MCF 10A (cell line): ENCODE data around the gene CADPS. TPM values are rescaled to one million over a fixed set of nuclear protein-coding genes. Genes with fewer than 3 reads are reported as not detected.

Experiments
- BruUV-seq: library from RNA; stranded (reverse); fragments of 400-500 nt; replicated peaks from 2 replicates; lab custom pipeline; 2021; lab: Mats Ljungman, UMichigan
- CTCF ChIA-PET: fragments of 300-600 bp; sonication (Branson Sonifier 250); formaldehyde crosslinking; extraction: SDS; loops from one replicate; lab custom pipeline; 2021; ENCODE audit warnings: antibody characterized with exemption, inconsistent platforms; lab: Yijun Ruan, JAX
- POLR2A ChIA-PET: fragments of 300-600, 350-650 bp; sonication (Branson Sonifier 250); formaldehyde crosslinking; extraction: SDS; loops from one replicate; lab custom pipeline; 2020; ENCODE audit warnings: antibody characterized with exemption, inconsistent platforms; lab: Yijun Ruan, JAX
- DNase-seq: peaks from one replicate; pipeline ENCODE4 v3.0.0-alpha.2; 2018; ENCODE audit not compliant: unreplicated experiment
- H3K27ac Mint-ChIP-seq: one replicate; pipeline ENCODE4 v1.8.0; 2022; ENCODE audit warnings: mild to moderate bottlenecking, low read depth, mixed read lengths; ENCODE audit not compliant: unreplicated experiment
- H3K27me3 Mint-ChIP-seq: one replicate; pipeline ENCODE4 v1.8.0; 2022; ENCODE audit warnings: mixed read lengths; ENCODE audit not compliant: insufficient read depth, unreplicated experiment
- H3K36me3 Mint-ChIP-seq: one replicate; pipeline ENCODE4 v1.8.0; 2022; ENCODE audit warnings: mild to moderate bottlenecking, moderate library complexity, mixed read lengths; ENCODE audit not compliant: insufficient read depth, unreplicated experiment
- H3K4me1 Mint-ChIP-seq: one replicate; pipeline ENCODE4 v1.8.0; 2022; ENCODE audit warnings: mixed read lengths; ENCODE audit not compliant: insufficient read depth, unreplicated experiment
- H3K4me3 Mint-ChIP-seq: one replicate; pipeline ENCODE4 v1.8.0; 2022; ENCODE audit warnings: mild to moderate bottlenecking, moderate library complexity, mixed read lengths; ENCODE audit not compliant: unreplicated experiment
- H3K9me3 Mint-ChIP-seq: one replicate; pipeline ENCODE4 v1.8.0; 2022; ENCODE audit warnings: mixed read lengths; ENCODE audit not compliant: unreplicated experiment
- CTCF ChIP-seq: fragments of 200-600 bp; IDR thresholded peaks from one replicate; pipeline ENCODE4 v1.8.0; 2022; ENCODE audit warnings: antibody characterized with exemption, mild to moderate bottlenecking; ENCODE audit not compliant: unreplicated experiment
- intact Hi-C: fragments of 100-400 bp; cut with micrococcal nuclease; formaldehyde crosslinking; loops from 2 replicates; pipeline ENCODE4 v1.14.1; 2022
- total RNA-seq: library from RNA; stranded (reverse); gene quantifications from 2 replicates; pipeline ENCODE4 v1.2.3, GENCODE V29; 2022

Gene CADPS
- total RNA-seq, 1 experiment from 2014 or later = not detected

- Mint-ChIP-seq H3K9me3 (no peaks in the 10 kb centered on the region), H3K27me3 (peaks cover 100% of the 10 kb centered on the region), H3K36me3 (no peaks in the 10 kb centered on the region), H3K4me3 (no peak overlapping the region), H3K4me1 (no peaks in the 10 kb centered on the region), H3K27ac (no peak overlapping the region)
- TF ChIP-seq CTCF = no peak
- intact Hi-C loops = no loop called here
- CTCF ChIA-PET = no interaction called here
- POLR2A ChIA-PET = no interaction called here
- no peak for DNase-seq
- BruUV-seq = no TSS peak
Measured at GRCh38 chr3:62497156-62497555, 378.1 kb downstream of the CADPS start.

DNA sequence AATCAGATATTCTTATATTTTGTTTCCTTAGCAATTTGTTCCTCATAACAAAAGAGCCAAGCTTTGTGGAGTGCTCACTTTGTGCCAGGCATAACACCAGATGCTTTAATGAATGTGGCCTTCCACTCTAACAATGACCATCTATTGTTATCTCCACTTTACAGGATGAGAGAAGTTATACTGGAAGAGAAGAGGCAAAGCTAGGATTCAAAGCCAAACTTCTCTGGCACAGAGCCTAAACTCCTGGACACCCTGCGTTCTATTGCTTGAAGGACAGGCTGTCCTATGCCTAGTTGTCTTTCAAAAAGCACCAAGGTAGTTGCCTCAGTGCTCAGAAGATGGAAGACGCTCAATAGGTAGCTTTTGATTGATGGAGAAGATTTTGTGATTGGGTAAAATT is 378.7 kb downstream of the CADPS start:
- no TSS peak for BruUV-seq
- CTCF ChIA-PET = no interaction called here
- POLR2A ChIA-PET = no interaction called here
- no peak for DNase-seq
- H3K36me3 Mint-ChIP-seq = no peaks in the 10 kb centered on the region
- H3K27ac Mint-ChIP-seq = no peak overlapping the region
- peaks cover 100% of the 10 kb centered on the region for H3K27me3 Mint-ChIP-seq
- H3K9me3 Mint-ChIP-seq = no peaks in the 10 kb centered on the region
- no peak overlapping the region for H3K4me3 Mint-ChIP-seq
- no peaks in the 10 kb centered on the region for H3K4me1 Mint-ChIP-seq
- intact Hi-C loops = no loop called here
- TF ChIP-seq CTCF = no peak

GRCh38 chr3:62493109-62493801 is 382.0 kb downstream of the CADPS start:
- Mint-ChIP-seq H3K36me3 (no peaks in the 10 kb centered on the region), H3K4me3 (no peak overlapping the region), H3K27me3 (peaks cover 100% of the 10 kb centered on the region), H3K27ac (no peak overlapping the region), H3K9me3 (no peaks in the 10 kb centered on the region), H3K4me1 (no peaks in the 10 kb centered on the region)
- POLR2A ChIA-PET = no interaction called here
- DNase-seq = peak; percentile 4
- no peak for TF ChIP-seq CTCF
- intact Hi-C loops = no loop called here
- BruUV-seq = no TSS peak
- CTCF ChIA-PET = no interaction called here

DNA sequence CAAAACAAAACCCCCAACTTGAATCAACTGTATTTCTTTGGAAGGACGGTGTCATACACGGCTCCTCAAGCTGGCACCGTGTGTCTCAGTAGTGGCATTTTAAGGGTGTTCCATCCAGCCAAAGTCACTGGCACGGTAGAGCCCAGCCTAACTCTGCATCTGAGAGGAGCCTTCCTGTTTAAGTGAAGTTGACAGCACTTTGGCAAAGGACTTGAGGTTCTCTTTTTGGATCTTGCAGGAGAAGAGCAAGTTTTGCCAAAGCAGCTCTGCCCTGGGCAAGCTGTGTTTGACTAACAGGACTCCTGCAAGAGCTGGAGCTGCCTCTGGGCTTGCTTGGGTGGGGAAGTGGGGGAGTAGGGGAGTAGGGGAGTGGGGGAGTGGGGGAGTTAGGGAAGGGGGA is 392.3 kb downstream of the CADPS start:
- TF ChIP-seq CTCF = no peak
- BruUV-seq = no TSS peak
- Mint-ChIP-seq H3K36me3 (no peaks in the 10 kb centered on the region), H3K9me3 (no peaks in the 10 kb centered on the region), H3K4me3 (no peak overlapping the region), H3K27ac (no peak overlapping the region), H3K27me3 (peaks cover 100% of the 10 kb centered on the region), H3K4me1 (no peaks in the 10 kb centered on the region)
- CTCF ChIA-PET = interaction anchor here (0.7 kb wide), 1 partner anchor 147 kb away, joined by 3 read pairs; no protein-coding TSS in a partner anchor
- POLR2A ChIA-PET = no interaction called here
- intact Hi-C loops = no loop called here
- DNase-seq = no peak
